HS-5 (cell line): ENCODE results near the gene ATRX.
A peak's percentile ranks its signal among the peaks of the same experiment; 100 is the strongest.
"Not testable (repeated sequence)": the region's sequence is repeated elsewhere in the genome, so short reads cannot be mapped to it uniquely, and the experiment has no call there.

Source experiments
- DNase-seq: peaks from one replicate; pipeline ENCODE4 v3.0.0-alpha.2; 2012; ENCODE audit warnings: low read depth

Gene ATRX

DNA sequence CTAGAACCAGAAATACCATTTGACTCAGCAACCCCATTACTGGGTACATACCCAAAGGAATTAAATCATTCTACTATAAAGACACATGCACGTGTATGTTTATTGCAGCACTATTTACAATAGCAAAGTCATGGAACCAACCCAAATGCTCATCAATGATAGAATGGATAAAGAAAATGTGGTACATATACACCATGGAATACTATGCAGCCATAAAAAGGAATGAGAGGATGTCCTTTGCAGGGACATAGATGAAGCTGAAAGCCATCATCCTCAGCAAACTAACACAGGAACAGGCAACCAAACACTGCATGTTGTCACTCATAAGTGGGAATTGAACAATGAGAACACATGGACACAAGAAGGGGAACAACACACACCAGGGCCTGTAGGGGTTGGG lies 285.9 kb downstream of the ATRX start:
- DNase-seq: not testable (repeated sequence)

DNA sequence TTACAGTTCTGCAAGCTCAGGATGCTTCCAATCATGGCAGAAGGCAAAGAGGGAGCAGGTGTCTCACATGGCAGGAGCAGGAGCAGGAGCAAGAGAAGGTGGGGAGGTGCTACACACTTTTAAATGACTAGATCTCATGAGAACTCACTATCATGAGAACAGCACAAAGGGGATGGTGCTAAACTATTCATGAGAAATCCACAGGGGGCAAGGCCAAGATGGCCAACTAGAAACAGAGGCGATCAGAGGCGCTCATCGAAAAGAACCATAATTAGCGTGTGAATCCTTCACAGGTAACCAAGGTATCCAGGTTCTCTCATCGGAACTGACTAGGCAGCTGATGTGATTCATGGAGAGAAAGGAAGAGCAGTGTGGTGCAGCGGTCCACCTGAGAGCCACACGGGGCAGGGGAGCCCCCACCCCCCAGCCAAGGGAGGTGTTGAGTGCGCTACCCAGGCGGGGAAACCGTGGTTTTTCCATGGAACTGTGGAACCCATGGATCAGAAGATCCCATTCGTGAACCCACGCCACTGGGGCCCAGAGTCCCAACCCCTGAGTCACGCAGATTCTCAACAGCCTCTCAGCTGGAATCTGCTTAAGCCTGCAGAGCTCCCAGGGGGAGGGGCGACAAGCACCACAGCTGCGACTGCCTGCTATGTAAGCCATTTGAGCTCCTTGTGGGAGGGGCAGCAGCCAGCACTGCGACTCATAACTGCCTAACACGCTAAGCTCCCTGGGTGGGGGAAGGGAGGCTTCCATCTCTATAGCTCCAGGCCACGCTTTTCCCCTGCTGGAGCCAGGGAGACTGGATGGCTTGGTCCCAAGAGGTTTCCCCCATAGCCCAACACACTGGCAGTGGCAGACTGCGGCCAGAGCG lies 292.1 kb downstream of the ATRX start:
- DNase-seq: peak; percentile 16

DNA sequence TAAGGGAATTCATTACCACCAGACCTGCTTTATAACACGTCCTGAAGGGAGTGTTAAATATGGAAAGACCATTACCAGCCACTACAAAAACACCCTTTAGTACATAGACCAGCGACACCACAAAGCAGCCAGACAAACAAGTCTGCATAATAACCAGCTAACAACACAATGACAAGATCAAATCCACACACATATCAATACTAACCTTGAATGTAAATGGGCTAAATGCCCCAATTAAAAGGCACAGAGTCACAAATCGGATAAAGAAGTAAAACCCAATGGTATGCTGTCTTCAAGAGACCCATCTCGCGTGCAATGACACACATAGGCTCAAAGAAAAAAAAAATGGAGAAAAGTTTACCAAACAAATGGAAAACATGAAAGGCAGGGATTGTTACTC lies 302.0 kb downstream of the ATRX start:
- DNase-seq: no peak

DNA sequence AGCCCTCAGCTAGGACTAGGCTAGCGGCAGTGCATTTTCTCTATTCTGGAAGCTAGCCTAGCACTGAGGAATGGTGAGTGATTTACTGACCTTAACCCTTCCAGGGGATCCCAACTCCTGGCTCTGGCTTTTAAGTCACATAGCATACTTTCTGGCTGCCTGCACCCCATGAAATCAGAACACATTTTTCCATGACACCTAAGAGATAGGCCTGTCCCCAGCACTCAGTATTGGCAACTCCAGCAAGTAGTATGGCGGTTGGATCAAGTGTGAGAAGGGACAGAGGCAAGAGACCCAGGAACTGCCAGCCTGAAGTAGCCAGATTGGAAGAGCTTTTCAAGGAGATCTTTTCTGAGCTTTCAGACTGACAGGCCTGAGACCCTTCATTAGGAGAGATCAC lies 330.6 kb downstream of the ATRX start:
- no peak for DNase-seq
